Stimulated activated naive B cell treated with anti-CD40 and anti-IgM and Interleukin-4, amounts not matched to agents 10 μg/mL and 1 μg/mL and 100 μg/mL, for 72 hours (primary cell): ENCODE results near the gene MMP1.

Source experiments
- ATAC-seq, 2 donors: fragments of 150-1000 bp; cut with Tn5 transposase; replicated peaks; 2 replicates each; pipeline ENCODE4 v1.10.0; 2021; ENCODE audit warnings: moderate library complexity in 1 of 2
- DNase-seq: peaks from one replicate; pipeline ENCODE4 v3.0.0; 2021
- H3K27ac Mint-ChIP-seq: one replicate; pipeline ENCODE4 v1.8.0; 2022; ENCODE audit warnings: mild to moderate bottlenecking, mixed read lengths
- H3K27me3 Mint-ChIP-seq, 2 donors: one replicate each; pipeline ENCODE4 v1.8.0; 2022; ENCODE audit warnings: mixed read lengths in 2 of 2
- H3K36me3 Mint-ChIP-seq, 2 donors: one replicate each; pipeline ENCODE4 v1.8.0; 2022; ENCODE audit warnings: mixed read lengths in 2 of 2, mild to moderate bottlenecking in 1 of 2
- H3K4me1 Mint-ChIP-seq, 2 donors: one replicate each; pipeline ENCODE4 v1.8.0; 2022; ENCODE audit warnings: mixed read lengths in 2 of 2, mild to moderate bottlenecking in 1 of 2
- H3K4me3 Mint-ChIP-seq, 2 donors: one replicate each; pipeline ENCODE4 v1.8.0; 2022; ENCODE audit warnings: mild to moderate bottlenecking in 2 of 2, mixed read lengths in 2 of 2, moderate library complexity in 1 of 2
- H3K9me3 Mint-ChIP-seq, 2 donors: one replicate each; pipeline ENCODE4 v1.8.0; 2022; ENCODE audit warnings: mixed read lengths in 2 of 2, mild to moderate bottlenecking in 1 of 2

Gene MMP1

DNA sequence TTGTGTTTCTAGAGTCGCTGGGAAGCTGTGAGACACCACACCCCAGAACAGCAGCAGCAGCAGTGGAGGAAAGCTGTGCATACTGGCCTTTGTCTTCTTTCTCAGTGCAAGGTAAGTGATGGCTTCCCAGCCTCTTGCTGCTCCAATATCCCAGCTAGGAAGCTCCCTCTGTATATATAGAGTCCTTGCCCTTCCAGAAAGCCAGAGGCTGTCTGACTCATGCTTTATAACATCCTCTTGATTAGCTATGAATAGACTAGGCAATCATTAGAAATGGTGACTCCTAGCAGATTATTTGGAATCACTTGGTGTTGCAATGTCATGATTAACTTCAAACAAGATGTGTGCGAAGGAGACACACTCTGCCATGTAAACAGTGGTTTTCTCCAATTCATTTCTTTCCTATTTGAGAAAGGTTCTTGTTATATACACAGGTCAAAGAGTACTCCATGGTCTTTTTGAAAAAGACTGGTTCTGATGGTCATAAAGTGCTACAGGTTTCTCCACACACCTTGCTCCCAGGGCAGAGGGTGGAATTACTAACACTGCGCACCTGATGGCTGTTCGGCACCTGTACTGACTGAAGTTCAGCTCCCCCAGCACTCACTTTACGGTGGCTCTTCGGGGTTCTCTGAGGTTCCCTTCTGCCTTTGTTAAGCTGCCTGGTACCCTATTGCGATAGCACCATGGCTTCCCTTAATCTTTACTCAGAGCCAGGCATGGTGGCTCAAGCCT, at the start of gene MMP1:
TSS of gene MMP1 (minus strand) at position 149 of the 735 bp plus-strand sequence. CDS start at position 81, 68 bp downstream.
- no peaks in the 10 kb centered on the region for H3K36me3 Mint-ChIP-seq
- H3K4me3 Mint-ChIP-seq, result no peak within 1 kb of the TSS
- ATAC-seq, result no peak
- H3K4me1 Mint-ChIP-seq, result peaks cover 0 to 6% of the 10 kb centered on the region in 2 donors
- peaks cover 0 to 13% of the 10 kb centered on the region in 2 donors for H3K27me3 Mint-ChIP-seq
- no peaks in the 10 kb centered on the region for H3K9me3 Mint-ChIP-seq
- H3K27ac Mint-ChIP-seq, result no peak within 1 kb of the TSS
- no peak for DNase-seq

DNA sequence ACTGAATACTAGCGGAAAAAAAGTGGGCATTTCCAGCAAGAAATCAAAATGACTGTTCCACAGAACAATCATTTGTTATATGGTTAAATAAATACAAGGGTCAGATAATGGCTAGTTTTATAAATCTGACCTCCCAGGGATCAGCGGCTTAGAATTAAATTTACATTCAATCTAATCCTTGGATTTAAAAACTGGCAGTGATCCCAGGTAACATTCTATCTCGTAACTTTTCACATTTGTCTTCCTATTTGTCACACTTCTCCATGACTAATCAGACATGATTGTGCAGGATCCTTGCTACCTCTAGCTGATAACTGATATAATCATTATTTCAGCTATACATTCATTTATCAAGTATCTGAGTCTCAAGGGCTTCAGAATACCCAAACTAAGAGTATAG, 48.3 kb upstream of the MMP1 start:
- Mint-ChIP-seq H3K4me3 (no peak overlapping the region), H3K4me1 (no peaks in the 10 kb centered on the region), H3K9me3 (no peaks in the 10 kb centered on the region), H3K27ac (no peak overlapping the region), H3K36me3 (no peaks in the 10 kb centered on the region), H3K27me3 (peaks cover 7 to 10% of the 10 kb centered on the region in 2 donors)
- ATAC-seq (no peak), DNase-seq (no peak)

DNA sequence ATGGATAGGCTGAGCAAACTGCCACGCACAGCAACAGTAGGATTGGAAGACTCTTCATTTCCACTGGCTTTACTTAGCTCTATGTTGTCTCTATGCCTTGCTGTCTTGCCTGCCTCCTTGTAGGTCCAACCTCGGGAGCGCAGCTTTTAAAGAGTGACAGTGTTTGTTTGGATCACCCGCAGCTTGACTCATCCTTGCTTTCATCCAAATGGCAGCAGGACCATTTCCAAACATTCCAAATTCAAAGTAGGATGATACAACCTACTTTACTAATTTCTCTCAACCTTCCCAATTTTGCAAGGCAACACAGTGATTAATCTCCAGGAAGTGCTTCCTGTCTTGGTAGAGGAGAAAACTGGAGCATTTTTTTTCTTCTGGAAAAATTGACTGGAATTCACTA, 45.5 kb upstream of the MMP1 start, which contains the start of gene MMP3:
TSS of gene MMP3 (minus strand) at position 121 of the 400 bp plus-strand sequence. CDS start at position 58, 63 bp downstream.
- no peaks in the 10 kb centered on the region for H3K9me3 Mint-ChIP-seq
- peaks cover 7 to 10% of the 10 kb centered on the region in 2 donors for H3K27me3 Mint-ChIP-seq
- DNase-seq (no peak), ATAC-seq (no peak)
- H3K36me3 Mint-ChIP-seq, result no peaks in the 10 kb centered on the region
- no peak within 1 kb of the TSS for H3K27ac Mint-ChIP-seq
- H3K4me3 Mint-ChIP-seq, result no peak within 1 kb of the TSS
- H3K4me1 Mint-ChIP-seq, result no peaks in the 10 kb centered on the region

DNA sequence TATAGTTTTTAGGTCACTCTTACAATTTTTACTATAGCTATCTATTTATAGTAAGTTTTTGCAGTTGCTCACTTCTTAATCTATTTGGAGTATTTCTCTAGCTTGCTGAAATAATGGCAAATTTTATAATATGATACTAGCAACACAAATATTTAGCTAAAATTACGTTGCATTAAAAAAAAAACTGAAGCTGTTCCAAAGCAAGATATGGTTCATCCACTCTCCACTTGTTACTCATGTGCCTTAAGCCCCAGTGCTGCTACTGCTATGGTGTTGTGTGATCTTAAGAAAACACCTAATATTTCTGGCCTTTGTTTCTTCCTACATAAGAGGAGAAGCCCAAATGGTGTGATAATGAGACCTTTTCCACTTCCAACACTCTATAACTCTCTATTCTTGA, 45.0 kb upstream of the MMP1 start:
- Mint-ChIP-seq H3K4me1 (no peaks in the 10 kb centered on the region), H3K9me3 (no peaks in the 10 kb centered on the region), H3K36me3 (no peaks in the 10 kb centered on the region), H3K27ac (no peak overlapping the region), H3K27me3 (peaks cover 7 to 10% of the 10 kb centered on the region in 2 donors), H3K4me3 (no peak overlapping the region)
- ATAC-seq (no peak), DNase-seq (no peak)

DNA sequence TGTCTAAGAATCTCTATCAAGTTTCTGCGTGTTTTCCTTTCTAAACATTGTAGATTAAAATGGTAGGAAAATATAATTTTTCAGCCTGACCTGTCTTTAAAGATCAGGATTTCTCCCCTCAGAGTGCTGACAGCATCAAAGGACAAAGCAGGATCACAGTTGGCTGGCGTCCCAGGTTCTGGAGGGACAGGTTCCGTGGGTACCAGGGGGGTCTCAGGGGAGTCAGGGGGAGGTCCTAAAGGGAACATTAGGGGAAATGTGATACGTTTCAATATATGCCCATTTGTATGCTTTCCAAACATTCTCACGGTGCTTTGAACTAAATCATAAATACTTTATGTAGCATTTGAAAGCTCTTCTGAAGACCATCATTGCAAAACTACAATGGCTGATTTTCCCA, 42.1 kb upstream of the MMP1 start:
- Mint-ChIP-seq H3K9me3 (no peaks in the 10 kb centered on the region), H3K4me1 (no peaks in the 10 kb centered on the region), H3K4me3 (no peak overlapping the region), H3K27ac (no peak overlapping the region), H3K36me3 (no peaks in the 10 kb centered on the region), H3K27me3 (peaks cover 6 to 7% of the 10 kb centered on the region in 2 donors)
- no peak for DNase-seq
- no peak for ATAC-seq

DNA sequence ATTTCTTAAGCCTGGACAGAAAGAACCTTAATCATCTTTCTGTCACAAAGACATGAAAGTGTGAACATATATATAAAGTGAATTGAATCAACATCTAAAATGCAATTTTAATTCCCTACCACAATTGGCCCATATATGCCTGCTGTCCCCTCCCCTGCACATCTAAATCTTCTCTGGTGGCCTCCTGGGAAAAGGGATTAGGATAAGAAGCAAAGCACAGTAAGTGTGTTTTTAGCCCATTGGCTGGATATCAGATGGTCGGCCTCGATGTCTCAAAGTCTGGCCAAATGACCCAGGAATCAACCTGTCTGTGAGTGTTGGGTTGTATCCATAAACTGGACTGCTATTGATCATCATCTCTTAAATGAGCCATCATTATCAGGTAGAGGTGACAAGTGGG, 39.7 kb upstream of the MMP1 start:
- Mint-ChIP-seq H3K4me1 (no peaks in the 10 kb centered on the region), H3K36me3 (no peaks in the 10 kb centered on the region), H3K4me3 (no peak overlapping the region), H3K27me3 (peaks cover under 1 to 12% of the 10 kb centered on the region in 2 donors), H3K9me3 (no peaks in the 10 kb centered on the region), H3K27ac (no peak overlapping the region)
- no peak for DNase-seq
- ATAC-seq, result no peak

DNA sequence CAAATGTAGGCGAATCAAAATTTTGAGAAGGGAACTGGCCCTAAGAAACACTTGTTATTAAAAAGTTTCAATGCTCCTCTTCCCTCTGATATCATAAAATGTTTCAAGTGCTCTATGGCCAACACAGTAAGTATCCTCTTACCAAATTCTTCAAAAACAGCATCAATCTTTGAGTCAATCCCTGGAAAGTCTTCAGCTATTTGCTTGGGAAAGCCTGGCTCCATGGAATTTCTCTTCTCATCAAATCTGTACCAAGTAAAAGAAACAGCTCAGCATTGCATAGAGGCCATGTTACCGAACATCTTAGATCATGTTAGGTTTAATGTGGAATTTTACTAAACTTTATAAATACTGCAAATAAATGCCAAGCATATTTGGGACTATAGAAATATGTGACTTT, 39.2 kb upstream of the MMP1 start:
- Mint-ChIP-seq H3K4me1 (no peaks in the 10 kb centered on the region), H3K27ac (no peak overlapping the region)
- ATAC-seq, result no peak

DNA sequence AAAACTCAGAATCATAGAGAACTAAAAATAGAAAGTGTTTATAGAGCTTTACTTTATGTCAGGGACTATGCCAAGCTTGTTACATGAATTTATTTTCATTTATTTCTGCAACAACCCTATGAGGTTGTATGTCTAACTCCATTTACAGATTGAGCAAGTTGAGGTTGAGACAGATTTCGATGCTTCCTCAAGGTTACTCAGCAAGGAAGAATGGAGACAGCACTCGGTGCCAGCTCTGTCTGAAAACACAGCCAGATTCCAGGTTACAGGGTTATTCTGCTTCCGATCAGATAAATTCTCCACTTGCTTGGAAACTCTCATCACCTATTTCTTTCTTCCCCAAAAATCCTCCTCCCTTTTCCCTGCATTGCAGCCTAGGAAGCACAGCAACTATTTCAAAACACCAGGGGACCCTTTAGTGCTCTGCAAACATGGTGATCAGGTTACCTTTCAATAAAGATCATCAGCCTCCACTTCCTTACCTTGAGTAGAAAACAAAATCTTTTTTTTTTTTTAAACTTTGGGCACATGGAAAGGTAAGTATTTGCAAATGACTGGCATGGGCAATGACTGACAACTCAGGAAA, 38.4 kb upstream of the MMP1 start:
- peaks cover 13 to 24% of the 10 kb centered on the region in 2 donors for H3K27me3 Mint-ChIP-seq
- no peak overlapping the region for H3K27ac Mint-ChIP-seq
- ATAC-seq, result no peak
- H3K9me3 Mint-ChIP-seq, result no peaks in the 10 kb centered on the region
- DNase-seq, result no peak
- H3K36me3 Mint-ChIP-seq, result no peaks in the 10 kb centered on the region
- no peak overlapping the region for H3K4me3 Mint-ChIP-seq
- H3K4me1 Mint-ChIP-seq, result no peaks in the 10 kb centered on the region

More for the DNA sequence above, 39.2 kb upstream of the MMP1 start:
- Mint-ChIP-seq H3K4me3 (no peak overlapping the region), H3K36me3 (no peaks in the 10 kb centered on the region), H3K9me3 (no peaks in the 10 kb centered on the region), H3K27me3 (peaks cover 6 to 17% of the 10 kb centered on the region in 2 donors)
- no peak for DNase-seq

DNA sequence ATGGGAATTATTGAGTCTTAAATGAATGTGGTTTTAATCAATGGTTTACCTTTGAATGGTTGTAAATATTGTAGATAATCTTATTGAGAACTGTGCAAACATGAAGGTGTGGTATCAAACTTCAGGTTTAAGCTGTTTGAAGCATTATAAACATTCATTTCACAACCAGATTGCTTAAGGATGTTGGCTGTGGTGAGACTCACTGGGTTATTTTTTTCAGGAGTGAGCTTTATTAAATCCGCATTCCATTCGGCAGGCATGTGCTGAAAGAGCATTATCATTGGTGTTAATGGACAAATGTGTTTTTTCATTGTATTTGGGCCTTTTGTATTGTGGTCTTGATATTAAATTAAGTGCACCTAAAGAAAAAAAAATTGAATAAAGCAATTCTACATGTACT, 35.8 kb upstream of the MMP1 start:
- H3K36me3 Mint-ChIP-seq, result no peaks in the 10 kb centered on the region
- no peaks in the 10 kb centered on the region for H3K9me3 Mint-ChIP-seq
- H3K27ac Mint-ChIP-seq, result no peak overlapping the region
- H3K4me3 Mint-ChIP-seq, result no peak overlapping the region
- ATAC-seq (no peak), DNase-seq (no peak)
- peaks cover 25 to 41% of the 10 kb centered on the region in 2 donors for H3K27me3 Mint-ChIP-seq
- H3K4me1 Mint-ChIP-seq, result peaks cover 0 to 2% of the 10 kb centered on the region in 2 donors

DNA sequence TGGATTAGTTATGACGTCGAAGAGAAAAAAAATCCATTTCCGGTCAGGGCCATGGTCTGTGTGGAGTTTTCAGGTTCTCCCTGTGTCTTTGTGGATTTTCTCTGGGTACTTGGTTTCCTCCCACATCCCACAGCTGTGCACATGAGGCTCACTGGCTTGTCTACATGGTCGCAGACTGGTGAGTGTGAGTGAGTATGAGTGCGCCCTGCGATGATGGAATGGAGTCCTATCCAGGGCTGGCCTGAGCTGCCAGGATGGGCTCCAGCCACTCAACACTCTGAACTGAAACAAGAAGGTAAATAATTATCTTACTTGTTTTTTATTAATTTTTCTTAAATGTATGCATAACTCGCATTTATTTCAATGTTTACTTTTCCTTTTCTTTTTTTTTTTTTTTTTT, 34.7 kb upstream of the MMP1 start:
- Mint-ChIP-seq H3K4me3 (no peak overlapping the region), H3K27me3 (peaks cover 25 to 41% of the 10 kb centered on the region in 2 donors), H3K4me1 (peaks cover 0 to 2% of the 10 kb centered on the region in 2 donors), H3K27ac (no peak overlapping the region), H3K9me3 (no peaks in the 10 kb centered on the region), H3K36me3 (no peaks in the 10 kb centered on the region)
- DNase-seq, result no peak
- no peak for ATAC-seq

DNA sequence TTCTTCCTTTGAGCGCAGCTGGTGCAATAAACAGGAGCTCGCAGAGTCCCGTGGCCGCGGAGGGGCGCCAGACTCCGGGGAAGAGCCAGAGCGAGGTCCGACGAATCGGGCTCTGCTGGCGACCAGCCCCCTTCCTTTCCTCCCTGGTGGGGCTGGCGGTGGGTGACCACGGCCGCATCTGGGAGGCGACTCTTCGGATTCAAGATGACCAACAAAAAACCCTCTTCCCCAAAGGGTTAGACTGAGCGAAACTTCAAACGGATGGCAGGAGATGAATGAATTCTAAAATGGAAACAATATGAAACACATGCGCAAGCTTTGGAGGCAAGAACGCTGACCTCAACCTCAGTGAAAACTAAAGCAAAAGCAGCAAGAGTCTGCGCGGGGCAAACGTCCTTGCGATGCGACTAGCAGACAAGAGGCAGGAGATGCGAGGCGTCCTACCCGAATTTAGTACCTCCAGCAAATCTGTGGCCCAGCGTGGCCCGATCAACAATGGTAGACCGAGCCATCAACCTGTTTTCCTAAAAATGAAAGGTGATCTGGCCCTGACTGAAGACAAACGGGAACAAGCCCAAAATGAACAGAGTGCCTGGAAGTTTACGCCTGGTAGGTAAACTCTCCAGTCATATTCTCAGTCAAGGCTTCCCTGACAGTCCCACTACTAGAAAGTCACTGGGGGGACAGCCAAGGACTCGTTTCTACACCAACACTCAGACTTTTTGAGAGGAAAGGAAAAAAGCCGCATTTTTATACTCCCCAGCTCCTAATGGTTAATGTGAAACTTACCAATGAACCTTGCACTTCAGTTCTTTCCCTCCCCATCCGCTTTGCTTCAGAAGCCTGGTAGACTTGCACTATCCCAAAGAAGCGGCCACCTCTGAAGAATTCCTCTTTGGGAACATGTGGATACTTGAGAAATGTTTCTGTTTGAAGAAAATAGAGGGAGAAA, 33.8 kb upstream of the MMP1 start:
- DNase-seq (no peak), ATAC-seq (no peak)
- Mint-ChIP-seq H3K36me3 (no peaks in the 10 kb centered on the region), H3K27ac (no peak overlapping the region), H3K9me3 (peaks cover 0 to 1% of the 10 kb centered on the region in 2 donors), H3K4me3 (no peak overlapping the region), H3K27me3 (peaks cover 30 to 47% of the 10 kb centered on the region in 2 donors), H3K4me1 (peaks cover 0 to 2% of the 10 kb centered on the region in 2 donors)

DNA sequence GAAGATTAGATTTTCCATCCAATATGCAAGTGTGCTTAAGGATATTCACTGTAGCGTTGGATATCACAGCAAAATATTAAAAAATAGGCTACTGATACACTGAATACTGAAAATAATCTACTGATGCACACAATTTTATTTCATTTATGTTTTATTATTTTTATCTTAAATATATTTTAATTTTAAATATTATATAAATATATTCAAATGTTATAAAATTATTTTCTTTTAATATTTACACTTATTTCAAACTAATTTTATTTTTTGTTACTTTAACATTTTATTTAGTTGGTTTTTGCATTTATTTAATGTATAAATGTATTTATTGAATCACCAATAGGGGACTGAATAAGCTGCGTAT, 33.1 kb upstream of the MMP1 start:
- Mint-ChIP-seq H3K4me3 (no peak overlapping the region), H3K4me1 (peaks cover 0 to 2% of the 10 kb centered on the region in 2 donors), H3K27me3 (peaks cover 30 to 54% of the 10 kb centered on the region in 2 donors), H3K36me3 (no peaks in the 10 kb centered on the region), H3K9me3 (peaks cover 0 to 1% of the 10 kb centered on the region in 2 donors), H3K27ac (no peak overlapping the region)
- DNase-seq, result no peak
- no peak for ATAC-seq

DNA sequence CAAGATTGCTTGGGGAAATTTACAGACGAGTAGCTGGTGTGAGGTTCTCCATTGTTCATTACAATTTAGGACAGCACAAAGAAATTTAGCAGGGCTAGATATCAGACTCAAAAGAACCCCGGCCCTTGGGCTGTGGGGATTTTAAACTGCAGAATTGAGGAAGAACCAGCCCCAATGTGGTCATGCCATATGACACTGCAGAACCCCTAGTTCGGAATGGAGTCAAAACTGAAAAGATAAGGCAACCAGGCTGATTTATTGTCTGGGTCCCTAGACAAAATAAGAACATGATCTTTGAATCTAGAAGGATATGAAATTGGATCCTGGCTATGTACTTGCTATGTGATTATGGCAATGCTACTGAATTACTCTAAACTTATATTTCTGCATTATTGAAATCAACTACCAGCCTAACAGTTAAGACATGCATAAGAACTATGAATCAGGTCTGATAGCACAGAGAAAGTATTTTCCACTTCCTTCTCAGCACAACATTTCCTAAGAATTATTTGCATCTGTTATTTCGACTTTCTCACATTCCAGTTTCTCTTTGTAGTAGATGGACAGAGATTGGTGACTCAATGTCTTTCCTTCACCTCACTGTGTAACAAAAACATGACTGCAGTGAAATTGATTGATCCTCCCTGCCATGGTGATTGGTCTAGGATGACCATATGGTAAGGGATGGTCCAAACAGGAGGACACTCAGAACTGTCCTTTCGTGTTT, 32.2 kb upstream of the MMP1 start:
- DNase-seq (no peak), ATAC-seq (no peak)
- Mint-ChIP-seq H3K9me3 (peaks cover 0 to 3% of the 10 kb centered on the region in 2 donors), H3K4me1 (peaks cover 0 to 2% of the 10 kb centered on the region in 2 donors), H3K4me3 (no peak overlapping the region), H3K27ac (no peak overlapping the region), H3K36me3 (no peaks in the 10 kb centered on the region), H3K27me3 (peaks cover 39 to 57% of the 10 kb centered on the region in 2 donors)
